Central memory CD8-positive, alpha-beta T cell (primary cell): Measurements from ENCODE around the gene ENDOV.

Experiments
- ATAC-seq: fragments of 150-1000 bp; cut with Tn5 transposase; replicated peaks from 2 replicates; pipeline ENCODE4 v1.10.0; 2022; ENCODE audit warnings: mild to moderate bottlenecking, moderate FRiP score, moderate number of reproducible peaks; ENCODE audit not compliant: poor library complexity, severe bottlenecking; ENCODE audit errors: extremely low read depth
- DNase-seq, 2 donors: peaks; one replicate each; pipeline ENCODE4 v3.0.0; 2021; ENCODE audit warnings: low spot score in 2 of 2
- H3K27ac Mint-ChIP-seq: one replicate; pipeline ENCODE4 v1.8.0; 2022; ENCODE audit warnings: low read depth, mild to moderate bottlenecking, moderate library complexity, mixed read lengths
- H3K27me3 Mint-ChIP-seq: one replicate; pipeline ENCODE4 v1.8.0; 2022; ENCODE audit warnings: mixed read lengths
- H3K36me3 Mint-ChIP-seq: one replicate; pipeline ENCODE4 v1.8.0; 2022; ENCODE audit warnings: mild to moderate bottlenecking, moderate library complexity, mixed read lengths; ENCODE audit not compliant: insufficient read depth
- H3K4me1 Mint-ChIP-seq: one replicate; pipeline ENCODE4 v1.8.0; 2022; ENCODE audit warnings: mixed read lengths
- H3K4me3 Mint-ChIP-seq: one replicate; pipeline ENCODE4 v1.8.0; 2022; ENCODE audit warnings: mild to moderate bottlenecking, moderate library complexity, mixed read lengths
- H3K9me3 Mint-ChIP-seq: one replicate; pipeline ENCODE4 v1.8.0; 2022; ENCODE audit warnings: mixed read lengths

Gene ENDOV

GRCh38 chr17:80485846-80486245, 70.9 kb downstream of the ENDOV start:
- Mint-ChIP-seq H3K9me3 (no peaks in the 10 kb centered on the region), H3K27ac (no peak overlapping the region), H3K27me3 (peaks cover 63% of the 10 kb centered on the region), H3K4me1 (no peaks in the 10 kb centered on the region), H3K4me3 (no peak overlapping the region), H3K36me3 (no peaks in the 10 kb centered on the region)
- DNase-seq, result no peak
- no peak for ATAC-seq

DNA sequence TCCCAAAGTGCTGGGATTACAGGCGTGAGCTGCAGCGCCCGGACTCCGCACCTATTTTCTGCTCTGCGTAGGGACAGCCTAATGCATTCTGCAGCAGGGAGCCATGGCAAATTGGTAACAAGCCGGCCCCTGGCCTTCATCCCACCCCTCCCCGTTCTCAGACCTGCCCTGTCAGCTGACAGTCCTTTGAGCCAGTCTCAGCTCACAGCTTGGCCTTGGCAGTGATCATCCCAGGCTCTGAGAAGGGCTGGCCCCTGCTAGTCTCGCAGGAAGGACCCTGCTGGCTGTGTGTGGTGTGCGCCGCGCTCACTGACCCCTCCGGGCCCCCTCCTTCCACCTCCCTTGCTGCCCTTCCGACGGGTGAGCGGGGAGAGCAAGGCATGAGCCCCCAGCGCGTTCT, 71.7 kb downstream of the ENDOV start:
- H3K9me3 Mint-ChIP-seq, result no peaks in the 10 kb centered on the region
- no peak for ATAC-seq
- H3K27me3 Mint-ChIP-seq, result peaks cover 62% of the 10 kb centered on the region

GRCh38 chr17:80487511-80487910, 72.5 kb downstream of the ENDOV start:
- DNase-seq (no peak), ATAC-seq (no peak)
- Mint-ChIP-seq H3K4me1 (no peaks in the 10 kb centered on the region), H3K4me3 (no peak overlapping the region), H3K27ac (no peak overlapping the region), H3K9me3 (no peaks in the 10 kb centered on the region), H3K36me3 (no peaks in the 10 kb centered on the region), H3K27me3 (peaks cover 56% of the 10 kb centered on the region)

More for the DNA sequence above, 71.7 kb downstream of the ENDOV start:
- Mint-ChIP-seq H3K36me3 (no peaks in the 10 kb centered on the region), H3K4me3 (no peak overlapping the region), H3K27ac (no peak overlapping the region), H3K4me1 (no peaks in the 10 kb centered on the region)
- no peak for DNase-seq
